ENCODE results near the gene STPG3. TPM values are rescaled to one million over a fixed set of nuclear protein-coding genes. Genes with fewer than 3 reads are reported as not detected.

Gene STPG3
- total and polyA plus RNA-seq, 2 of the 4 experiments (the other 2 are of a cell fraction) = not detected

DNA sequence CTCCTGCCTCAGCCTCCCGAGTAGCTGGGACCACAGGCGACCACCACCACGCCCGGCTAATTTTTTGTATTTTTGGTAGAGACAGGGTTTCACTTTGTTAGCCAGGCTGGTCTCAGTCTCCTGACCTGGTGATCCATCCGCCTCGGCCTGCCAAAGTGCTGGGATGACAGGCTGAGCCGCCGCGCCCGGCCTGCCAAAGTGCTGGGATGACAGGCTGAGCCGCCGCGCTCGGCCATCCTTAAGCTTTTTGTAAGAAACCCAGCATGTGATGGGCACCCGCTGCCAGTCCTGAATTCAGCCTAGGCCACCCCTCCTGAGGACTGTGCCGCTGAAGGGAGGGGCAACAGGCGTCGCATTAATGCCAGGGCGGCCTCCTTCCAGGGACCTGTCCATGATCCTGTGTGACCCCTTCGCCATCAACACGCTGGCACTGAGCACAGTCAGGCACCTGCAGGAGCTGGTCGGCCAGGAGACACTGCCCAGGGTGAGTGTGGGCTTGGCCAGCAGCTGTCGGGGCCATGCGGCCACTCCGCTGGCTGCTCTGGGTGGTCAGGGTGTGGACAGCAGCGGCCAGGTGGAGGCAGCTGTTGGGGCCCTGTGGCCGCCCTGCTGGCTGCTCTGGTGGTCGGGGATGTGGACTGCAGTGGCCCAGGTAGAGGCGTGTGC is 14.5 kb downstream of the STPG3 start:
- Histone ChIP-seq H3K27ac (ENCODE audit: insufficient read depth, low read length) (no peak overlapping the region), H3K23ac (ENCODE audit: low read depth, low read length) (no peak overlapping the region), H4K8ac (ENCODE audit: low read depth in 2 of 2, low read length in 2 of 2) (no peak overlapping the region), H3K56ac (ENCODE audit: extremely low read depth, insufficient read depth, low read length) (no peak overlapping the region), H3K4me1 (ENCODE audit: control insufficient read depth, insufficient read depth, low read length) (peaks cover 12% of the 10 kb centered on the region), H3K9me3 (ENCODE audit: control insufficient read depth, insufficient read depth, low read length) (no peaks in the 10 kb centered on the region), H3K18ac (ENCODE audit: low read depth, low read length) (no peak overlapping the region), H4K20me1 (ENCODE audit: insufficient read depth, low read length) (peaks cover 24% of the 10 kb centered on the region), H2AK5ac (ENCODE audit: low read depth, low read length) (no peak overlapping the region), H3K9me1 (ENCODE audit: insufficient read depth, low read length) (peaks cover 14% of the 10 kb centered on the region), H2BK20ac (ENCODE audit: low read depth, low read length) (no peak overlapping the region), H2AFZ (replicated peaks; ENCODE audit: low read length, poor library complexity) (no peak overlapping the region), H3K4me2 (ENCODE audit: low read depth, low read length) (no peak overlapping the region), H3K79me1 (ENCODE audit: low read depth in 1 of 2, low read length in 2 of 2) (peaks cover 13 to 48% of the 10 kb centered on the region in 2 experiments; a peak in 3 of 4 replicates), H3K4me3 (ENCODE audit: insufficient read depth, low read depth, low read length) (no peak overlapping the region), H3K4ac (ENCODE audit: low read depth, low read length) (no peak overlapping the region), H2BK15ac (ENCODE audit: low read depth, low read length) (no peak overlapping the region), H2BK120ac (ENCODE audit: low read depth, low read length) (no peak overlapping the region), H4K5ac (ENCODE audit: low read depth, low read length) (no peak overlapping the region), H3K27me3 (ENCODE audit: control insufficient read depth, insufficient read depth, low read length) (no peaks in the 10 kb centered on the region), H4K91ac (ENCODE audit: insufficient read depth, low read depth, low read length) (no peak overlapping the region), H2AK9ac (replicated peaks; ENCODE audit: low read depth, low read length, poor library complexity) (no peak overlapping the region), H2BK5ac (ENCODE audit: low read depth, low read length, poor library complexity, severe bottlenecking) (no peak overlapping the region), H3K9ac (ENCODE audit: low read depth, low read length) (no peak overlapping the region), H3K36me3 (ENCODE audit: control insufficient read depth, insufficient read depth, low read length) (peaks cover 51% of the 10 kb centered on the region), H3K14ac (replicated peaks; ENCODE audit: low read depth, low read length) (no peak overlapping the region)
- DNase-seq (no peak), ATAC-seq (ENCODE audit: low read depth) (no peak)
- no TSS peak for BruUV-seq (replicated peaks)
- intact Hi-C loops (cut with micrococcal nuclease) = no loop called here
- ChIA-PET POLR2A (ENCODE audit: unreplicated experiment) (interaction anchor here (0.6 kb wide), 1 partner anchor 19 kb away, joined by 7 read pairs; no protein-coding TSS in a partner anchor), CTCF (no interaction called here)
- in situ Hi-C loops (cut with MboI; ENCODE audit: low sequenced_read_pairs) = no loop called here
- WGBS, 2 experiments (ENCODE audit: extremely low coverage in 2 of 2, insufficient read length in 1 of 2) = 99% methylated on average over 12 of the region's 29 CpGs; no CpG with 5 or more reads in 1 of the 2 experiments
- dilution Hi-C loops (cut with HindIII; ENCODE audit: low sequenced_read_pairs, unreplicated experiment) = no loop called here
- TF ChIP-seq CTCF (conservative IDR thresholded peaks at IDR 0.05; ENCODE audit: low read depth, low read length) (no peak), NFE2L2 (IDR thresholded peaks at IDR 0.05; ENCODE audit: low read depth, low read length) (no peak), POLR2A (IDR thresholded peaks at IDR 0.05; ENCODE audit: low read depth, low read length) (no peak), FOS (IDR thresholded peaks at IDR 0.05; ENCODE audit: low read depth, low read length) (no peak), SMC3 (IDR thresholded peaks at IDR 0.05; ENCODE audit: low read depth, low read length) (no peak)

All from IMR-90 (cell line).